PC-9 (cell line): ENCODE measurements around the gene RGS6. TPM values are rescaled to one million over a fixed set of nuclear protein-coding genes. Genes with fewer than 3 reads are reported as not detected.

Source experiments
- BruUV-seq: library from RNA; stranded (reverse); fragments of 400-500 nt; replicated peaks from 2 replicates; lab custom pipeline; 2021; lab: Mats Ljungman, UMichigan
- CTCF ChIA-PET: fragments of 300-600 bp; sonication (Branson Sonifier 250); formaldehyde crosslinking; loops from one replicate; lab custom pipeline; 2022; ENCODE audit warnings: antibody characterized with exemption; lab: Charles Lee
- POLR2A ChIA-PET: fragments of 300-600 bp; sonication (Branson Sonifier 250); formaldehyde crosslinking; loops from one replicate; lab custom pipeline; 2022; ENCODE audit warnings: antibody characterized with exemption; ENCODE audit not compliant: unreplicated experiment; lab: Charles Lee
- DNase-seq, 2 experiments: peaks; one replicate each; pipeline versions ENCODE4 v3.0.0 to v3.0.0-alpha.2; 2015 to 2022; ENCODE audit warnings: mixed read lengths in 1 of 2
- H2AFZ ChIP-seq: fragments of 200-600 bp; sonication (generic); 2 replicates; pipeline ENCODE4 v1.8.1; 2017; ENCODE audit warnings: antibody characterized with exemption
- H3F3A ChIP-seq: fragments of 200-600 bp; sonication (generic); 2 replicates; pipeline ENCODE4 v1.8.1; 2017; ENCODE audit warnings: antibody characterized with exemption, mild to moderate bottlenecking, low read depth; ENCODE audit not compliant: insufficient read depth
- H3K27ac ChIP-seq: fragments of 200-600 bp; sonication (generic); 2 replicates; pipeline ENCODE4 v1.6.1; 2016; ENCODE audit warnings: mixed run types
- H3K27me3 ChIP-seq: fragments of 200-600 bp; sonication (generic); 2 replicates; pipeline ENCODE4 v1.6.1; 2016; ENCODE audit warnings: low read depth, mixed run types; ENCODE audit not compliant: insufficient read depth
- H3K36me3 ChIP-seq: fragments of 200-600 bp; sonication (generic); 2 replicates; pipeline ENCODE4 v1.6.1; 2016; ENCODE audit warnings: low read depth, mixed run types
- H3K4me1 ChIP-seq: fragments of 200-600 bp; sonication (generic); replicated peaks from 2 replicates; pipeline ENCODE4 v1.6.1; 2016; ENCODE audit warnings: mixed run types; ENCODE audit not compliant: insufficient read depth
- H3K4me2 ChIP-seq: fragments of 200-600 bp; sonication (generic); 2 replicates; pipeline ENCODE4 v1.6.1; 2017; ENCODE audit warnings: mixed run types
- H3K4me3 ChIP-seq: fragments of 200-600 bp; sonication (generic); 2 replicates; pipeline ENCODE4 v1.6.1; 2016; ENCODE audit warnings: mixed run types
- H3K79me2 ChIP-seq: fragments of 200-600 bp; sonication (generic); 2 replicates; pipeline ENCODE4 v1.6.1; 2017; ENCODE audit warnings: low read depth, mixed run types
- H3K9me2 ChIP-seq: fragments of 200-600 bp; sonication (generic); 2 replicates; pipeline ENCODE4 v1.8.1; 2017; ENCODE audit warnings: mild to moderate bottlenecking; ENCODE audit not compliant: insufficient read depth
- H3K9me3 ChIP-seq: fragments of 200-600 bp; sonication (generic); 2 replicates; pipeline ENCODE4 v1.8.1; 2016; ENCODE audit warnings: low read depth; ENCODE audit not compliant: insufficient read depth
- H4K20me1 ChIP-seq: fragments of 200-600 bp; sonication (generic); 2 replicates; pipeline ENCODE4 v1.8.1; 2017; ENCODE audit not compliant: insufficient read depth
- EZH2 ChIP-seq: fragments of 200-600 bp; sonication (generic); IDR thresholded peaks from 2 replicates; pipeline ENCODE4 v1.8.0; 2017; ENCODE audit warnings: antibody characterized with exemption, low read depth
- intact Hi-C: fragments of 100-400 bp; cut with micrococcal nuclease; formaldehyde crosslinking; loops from one replicate; pipeline ENCODE4 v1.10.0; 2022; ENCODE audit not compliant: unreplicated experiment
- total RNA-seq: library from RNA; stranded (reverse); gene quantifications from 2 replicates; pipeline ENCODE4 v1.2.3, GENCODE V29; 2021
- TF ChIP-seq, protein P1 (sequence below): fragments of 200-600 bp; sonication (generic); conservative IDR thresholded peaks from 2 replicates; pipeline ENCODE4 v1.6.1; 2017; ENCODE audit warnings: mixed run types, antibody characterized with exemption, mild to moderate bottlenecking, moderate library complexity

The RGS6 gene
- total RNA-seq, 1 experiment from 2014 or later: not detected

DNA sequence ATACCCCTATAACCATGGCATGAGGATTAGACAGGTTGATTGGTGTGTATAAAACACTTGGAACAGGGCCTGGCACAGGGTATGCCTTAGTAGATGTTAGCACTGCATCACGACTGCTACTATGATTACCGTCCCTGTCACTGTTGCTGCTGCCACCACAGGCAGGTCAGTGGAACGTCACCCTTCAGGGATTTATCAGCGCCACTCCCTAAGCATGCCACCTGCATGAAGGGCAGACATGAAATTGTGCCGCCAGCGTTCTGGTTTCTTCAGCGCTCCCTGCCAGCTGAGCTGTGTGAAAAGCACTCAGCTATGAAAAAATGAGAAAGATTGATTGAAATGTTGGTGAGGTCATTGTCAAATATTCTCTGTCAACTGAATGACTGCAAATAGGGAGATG, 484.7 kb downstream of the RGS6 start:
- Histone ChIP-seq H3K4me1 (no peaks in the 10 kb centered on the region), H3K79me2 (no peaks in the 10 kb centered on the region), H3K9me2 (no peaks in the 10 kb centered on the region), H3K27me3 (peaks cover 46% of the 10 kb centered on the region), H4K20me1 (no peaks in the 10 kb centered on the region), H3K27ac (no peak overlapping the region), H3K36me3 (no peaks in the 10 kb centered on the region), H3F3A (no peaks in the 10 kb centered on the region), H3K9me3 (no peaks in the 10 kb centered on the region), H3K4me2 (no peak overlapping the region), H3K4me3 (no peak overlapping the region), H2AFZ (no peak overlapping the region)
- intact Hi-C loops: no loop called here
- no TSS peak for BruUV-seq
- TF ChIP-seq, protein P1, sequence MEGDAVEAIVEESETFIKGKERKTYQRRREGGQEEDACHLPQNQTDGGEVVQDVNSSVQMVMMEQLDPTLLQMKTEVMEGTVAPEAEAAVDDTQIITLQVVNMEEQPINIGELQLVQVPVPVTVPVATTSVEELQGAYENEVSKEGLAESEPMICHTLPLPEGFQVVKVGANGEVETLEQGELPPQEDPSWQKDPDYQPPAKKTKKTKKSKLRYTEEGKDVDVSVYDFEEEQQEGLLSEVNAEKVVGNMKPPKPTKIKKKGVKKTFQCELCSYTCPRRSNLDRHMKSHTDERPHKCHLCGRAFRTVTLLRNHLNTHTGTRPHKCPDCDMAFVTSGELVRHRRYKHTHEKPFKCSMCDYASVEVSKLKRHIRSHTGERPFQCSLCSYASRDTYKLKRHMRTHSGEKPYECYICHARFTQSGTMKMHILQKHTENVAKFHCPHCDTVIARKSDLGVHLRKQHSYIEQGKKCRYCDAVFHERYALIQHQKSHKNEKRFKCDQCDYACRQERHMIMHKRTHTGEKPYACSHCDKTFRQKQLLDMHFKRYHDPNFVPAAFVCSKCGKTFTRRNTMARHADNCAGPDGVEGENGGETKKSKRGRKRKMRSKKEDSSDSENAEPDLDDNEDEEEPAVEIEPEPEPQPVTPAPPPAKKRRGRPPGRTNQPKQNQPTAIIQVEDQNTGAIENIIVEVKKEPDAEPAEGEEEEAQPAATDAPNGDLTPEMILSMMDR: no peak
- no peak for TF ChIP-seq EZH2
- CTCF ChIA-PET: no interaction called here
- POLR2A ChIA-PET: no interaction called here
- DNase-seq: no peak

DNA sequence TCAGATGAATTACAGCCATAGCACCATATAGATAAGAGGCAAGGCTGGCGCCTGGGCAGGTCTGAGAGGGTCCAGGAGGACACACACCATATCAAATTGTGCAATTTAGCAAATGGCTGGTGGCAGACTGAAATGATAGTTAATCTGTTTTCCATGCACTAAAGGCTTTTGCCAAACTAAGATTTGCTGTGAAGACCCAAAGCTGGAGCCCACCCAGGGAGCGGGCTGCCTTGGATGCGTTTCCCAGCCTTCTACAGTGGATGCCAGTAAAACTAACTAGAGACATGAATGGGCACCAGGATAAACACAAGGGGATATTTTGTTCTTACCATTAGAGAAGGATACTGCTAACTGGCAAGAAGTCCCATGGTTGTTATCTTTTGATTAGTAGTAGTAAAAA, 486.6 kb downstream of the RGS6 start:
- no peak overlapping the region for H3K27ac ChIP-seq
- H3K4me2 ChIP-seq: no peak overlapping the region
- H3K79me2 ChIP-seq: no peaks in the 10 kb centered on the region
- H3K9me2 ChIP-seq: no peaks in the 10 kb centered on the region
- H3K27me3 ChIP-seq: peaks cover 47% of the 10 kb centered on the region
- H3K36me3 ChIP-seq: no peaks in the 10 kb centered on the region
- H3K4me1 ChIP-seq: no peaks in the 10 kb centered on the region
- H3F3A ChIP-seq: no peaks in the 10 kb centered on the region
- no peak overlapping the region for H3K4me3 ChIP-seq
- H2AFZ ChIP-seq: no peak overlapping the region
- BruUV-seq: no TSS peak
- POLR2A ChIA-PET: no interaction called here
- DNase-seq: no peak
- intact Hi-C loops: no loop called here
- CTCF ChIA-PET: no interaction called here
- TF ChIP-seq EZH2: no peak
- TF ChIP-seq, protein P1: no peak
- H3K9me3 ChIP-seq: no peaks in the 10 kb centered on the region
- H4K20me1 ChIP-seq: no peaks in the 10 kb centered on the region

DNA sequence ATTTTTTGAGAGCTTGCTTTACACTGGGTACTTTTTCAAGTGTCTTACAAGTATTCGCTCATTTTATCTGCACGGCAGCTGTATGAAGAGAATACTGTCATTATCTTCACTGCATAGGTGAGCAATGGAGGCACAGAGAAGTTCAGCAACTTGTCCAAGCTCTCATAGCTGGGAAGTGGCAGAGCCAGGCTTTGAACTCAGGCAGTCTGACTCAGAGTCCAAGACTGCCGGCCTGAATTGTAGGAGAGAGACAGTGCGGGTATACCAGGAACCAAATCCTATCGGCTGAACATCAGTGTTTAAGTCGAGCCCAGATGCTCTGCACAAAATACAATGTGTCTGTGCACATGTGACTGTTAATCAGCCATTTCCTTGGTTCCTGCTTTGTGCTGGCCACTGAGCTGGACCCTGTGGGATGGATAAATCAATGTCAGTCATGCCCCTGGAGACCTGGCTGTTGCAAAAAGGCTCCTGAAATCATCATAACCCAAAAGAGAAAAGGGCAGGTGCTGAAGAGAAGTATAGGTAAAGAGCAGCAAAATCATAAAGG, 487.1 kb downstream of the RGS6 start:
- Histone ChIP-seq H4K20me1 (no peaks in the 10 kb centered on the region), H3K27ac (no peak overlapping the region), H3K4me3 (no peak overlapping the region), H3F3A (no peaks in the 10 kb centered on the region), H3K9me3 (no peaks in the 10 kb centered on the region), H3K27me3 (peaks cover 47% of the 10 kb centered on the region), H3K4me1 (no peaks in the 10 kb centered on the region), H3K9me2 (no peaks in the 10 kb centered on the region), H2AFZ (no peak overlapping the region), H3K79me2 (no peaks in the 10 kb centered on the region), H3K4me2 (no peak overlapping the region), H3K36me3 (no peaks in the 10 kb centered on the region)
- TF ChIP-seq, protein P1: no peak
- TF ChIP-seq EZH2: no peak
- ChIA-PET POLR2A (no interaction called here), CTCF (no interaction called here)
- intact Hi-C loops: no loop called here
- DNase-seq: no peak
- BruUV-seq: no TSS peak
